HG02623 (cell line): ENCODE results near the gene IMPG1.

Source experiments
- ATAC-seq: cut with Tn5 transposase; IDR thresholded peaks from one replicate; pipeline ENCODE4 v1.9.1; 2021; ENCODE audit warnings: moderate library complexity; ENCODE audit not compliant: unreplicated experiment

Gene IMPG1, protein sequence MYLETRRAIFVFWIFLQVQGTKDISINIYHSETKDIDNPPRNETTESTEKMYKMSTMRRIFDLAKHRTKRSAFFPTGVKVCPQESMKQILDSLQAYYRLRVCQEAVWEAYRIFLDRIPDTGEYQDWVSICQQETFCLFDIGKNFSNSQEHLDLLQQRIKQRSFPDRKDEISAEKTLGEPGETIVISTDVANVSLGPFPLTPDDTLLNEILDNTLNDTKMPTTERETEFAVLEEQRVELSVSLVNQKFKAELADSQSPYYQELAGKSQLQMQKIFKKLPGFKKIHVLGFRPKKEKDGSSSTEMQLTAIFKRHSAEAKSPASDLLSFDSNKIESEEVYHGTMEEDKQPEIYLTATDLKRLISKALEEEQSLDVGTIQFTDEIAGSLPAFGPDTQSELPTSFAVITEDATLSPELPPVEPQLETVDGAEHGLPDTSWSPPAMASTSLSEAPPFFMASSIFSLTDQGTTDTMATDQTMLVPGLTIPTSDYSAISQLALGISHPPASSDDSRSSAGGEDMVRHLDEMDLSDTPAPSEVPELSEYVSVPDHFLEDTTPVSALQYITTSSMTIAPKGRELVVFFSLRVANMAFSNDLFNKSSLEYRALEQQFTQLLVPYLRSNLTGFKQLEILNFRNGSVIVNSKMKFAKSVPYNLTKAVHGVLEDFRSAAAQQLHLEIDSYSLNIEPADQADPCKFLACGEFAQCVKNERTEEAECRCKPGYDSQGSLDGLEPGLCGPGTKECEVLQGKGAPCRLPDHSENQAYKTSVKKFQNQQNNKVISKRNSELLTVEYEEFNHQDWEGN

GRCh38 chr6:76072562-76072961, at the start of gene IMPG1:
Gene IMPG1, minus strand, starts transcription at chr6:76072662. Its CDS starts 174 bp downstream, at chr6:76072488.
- ATAC-seq = no peak

DNA sequence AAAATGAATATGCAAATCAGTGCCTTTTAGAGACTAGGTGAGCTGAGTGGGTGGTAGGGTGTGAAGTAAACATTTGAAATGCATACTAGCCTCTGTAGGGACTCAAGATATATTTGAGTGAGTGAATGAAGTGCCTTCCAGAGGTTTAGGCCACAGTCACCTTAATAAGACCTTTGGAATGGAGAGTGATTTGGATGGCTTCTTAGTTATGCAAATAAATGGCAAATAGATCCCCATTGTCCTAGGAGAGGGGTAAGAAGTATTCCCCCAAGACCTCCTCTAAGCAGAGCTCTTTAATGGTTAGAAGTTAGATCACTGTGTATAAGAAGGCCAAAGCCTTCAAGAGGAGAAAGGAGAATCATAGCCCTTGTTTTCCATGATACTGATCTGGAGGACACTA, 47.8 kb upstream of the IMPG1 start:
- no peak for ATAC-seq

- no peak for ATAC-seq
Observed at GRCh38 chr6:76073281-76073680, 819 bp upstream of the IMPG1 start.

- ATAC-seq = no peak
Observed at GRCh38 chr6:76057469-76057868, 15.0 kb downstream of the IMPG1 start.

DNA sequence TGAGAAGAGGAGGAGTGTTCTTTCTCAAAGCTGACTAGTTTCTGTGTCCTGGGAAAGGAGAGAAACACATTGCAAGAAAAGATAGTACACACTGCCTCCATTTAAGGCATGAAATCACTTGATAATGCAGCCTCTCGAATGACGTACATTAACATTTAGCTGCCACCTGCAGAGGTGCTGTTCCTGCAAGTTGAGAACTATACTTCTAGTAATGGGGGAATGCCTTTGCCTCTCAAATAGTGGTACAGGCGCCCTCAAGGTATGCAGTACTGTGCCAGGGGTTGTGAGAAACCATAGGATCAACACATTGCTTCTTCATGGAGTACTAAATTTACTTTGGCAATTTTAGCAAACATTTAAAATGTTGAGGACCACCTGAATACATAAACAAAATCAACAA, 20.1 kb downstream of the IMPG1 start:
- no peak for ATAC-seq

DNA sequence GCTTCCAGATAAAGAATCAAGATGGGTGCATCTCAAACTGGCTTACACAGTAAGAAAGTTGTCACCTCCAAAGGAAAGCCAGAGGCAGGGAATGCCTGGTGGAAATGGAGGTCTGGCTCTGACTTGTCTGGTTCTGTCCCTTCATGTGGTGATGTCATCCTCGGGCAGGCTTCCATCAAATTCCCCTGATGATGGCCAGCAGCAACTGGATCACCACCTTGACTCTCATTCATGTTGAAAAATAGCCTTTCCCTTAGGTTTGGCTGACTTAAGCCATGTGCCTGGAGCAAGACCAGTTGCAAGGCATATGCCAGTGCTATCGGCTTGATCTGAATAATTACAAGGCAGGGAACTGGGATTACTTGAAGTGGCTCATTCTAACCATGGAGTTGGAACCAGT, 28.8 kb downstream of the IMPG1 start:
- ATAC-seq = no peak

DNA sequence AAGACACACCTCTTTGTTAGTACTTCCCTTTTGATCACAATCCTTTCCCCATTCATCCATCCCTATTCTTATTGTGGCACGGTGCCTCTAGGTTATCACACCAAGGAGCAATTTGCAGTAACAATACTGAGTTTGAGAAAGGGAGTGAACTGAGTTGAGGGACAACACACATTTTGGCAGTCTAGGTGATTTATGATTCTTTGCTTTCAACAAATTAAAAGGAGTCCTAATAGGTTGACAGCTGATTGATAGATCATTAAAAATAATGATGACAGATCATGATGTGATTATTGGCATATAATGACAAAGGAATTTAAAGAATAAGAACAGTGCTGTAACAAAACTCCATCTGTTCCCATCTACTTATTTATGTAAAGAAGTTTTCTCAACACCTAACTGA, 36.7 kb downstream of the IMPG1 start:
- ATAC-seq = no peak

- ATAC-seq = no peak
Observed at GRCh38 chr6:76026101-76026500, 46.4 kb downstream of the IMPG1 start.

DNA sequence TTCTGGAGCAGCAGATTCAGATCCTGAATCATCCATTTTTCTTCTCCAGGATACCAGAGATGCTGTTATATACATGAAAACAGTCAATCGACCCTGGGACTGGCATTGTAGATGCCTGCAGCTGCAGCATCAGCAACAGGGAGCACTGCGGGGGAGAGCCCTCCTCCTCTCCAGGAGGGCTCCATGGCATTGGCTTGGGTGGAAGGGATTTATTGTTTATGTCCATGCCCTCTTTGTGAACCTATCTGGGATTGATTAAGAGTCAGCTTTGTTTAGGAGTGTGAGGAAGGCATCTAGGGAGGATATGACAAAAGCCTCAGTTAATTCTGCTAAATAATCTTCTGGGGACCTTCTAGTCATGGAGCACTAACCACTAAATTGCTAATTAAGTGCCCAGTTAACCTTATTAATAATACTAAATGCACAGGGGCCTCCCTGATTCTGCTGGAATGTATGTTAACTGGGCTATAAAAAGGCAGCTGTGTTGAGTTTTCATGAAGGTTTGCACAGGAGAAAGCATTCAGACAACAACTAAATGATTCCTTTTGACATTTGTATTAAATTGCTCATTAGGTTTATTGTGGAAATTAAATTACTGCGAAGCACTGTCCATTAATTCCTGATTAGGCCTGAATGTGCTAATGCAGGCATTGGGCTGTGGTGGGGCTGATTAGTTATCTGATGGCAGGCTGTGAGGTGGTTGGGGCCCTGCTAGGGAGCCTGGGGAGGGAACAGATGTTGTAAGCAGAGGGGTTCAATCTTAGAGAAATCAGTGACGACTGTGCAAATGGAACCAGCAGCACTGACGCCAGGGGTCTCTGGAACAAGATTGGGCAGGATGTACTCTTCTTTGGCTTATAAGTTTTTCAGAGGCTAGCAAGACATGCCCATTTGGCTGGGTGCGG, 57.6 kb downstream of the IMPG1 start:
- ATAC-seq = no peak

GRCh38 chr6:76004202-76004601, 68.3 kb downstream of the IMPG1 start:
- ATAC-seq = no peak

DNA sequence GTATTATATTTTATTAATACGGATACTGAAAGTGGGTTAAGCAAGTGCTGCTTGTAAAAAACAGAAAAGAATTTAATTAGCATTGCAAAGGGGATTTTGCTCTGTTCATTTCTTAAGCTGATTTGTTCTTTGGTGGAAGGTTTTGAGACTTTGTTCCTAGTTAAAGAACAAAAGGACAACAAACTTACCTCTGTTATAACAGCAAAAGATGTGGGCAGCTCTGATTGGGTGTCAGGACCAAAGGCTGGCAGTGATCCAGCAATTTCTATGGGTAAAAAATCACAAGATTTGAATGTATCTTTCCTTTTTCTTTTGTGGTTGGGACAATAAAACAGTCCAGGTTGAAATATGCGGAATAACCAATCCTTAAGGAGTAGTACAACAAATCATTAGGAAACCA, 68.8 kb downstream of the IMPG1 start:
- ATAC-seq = no peak

DNA sequence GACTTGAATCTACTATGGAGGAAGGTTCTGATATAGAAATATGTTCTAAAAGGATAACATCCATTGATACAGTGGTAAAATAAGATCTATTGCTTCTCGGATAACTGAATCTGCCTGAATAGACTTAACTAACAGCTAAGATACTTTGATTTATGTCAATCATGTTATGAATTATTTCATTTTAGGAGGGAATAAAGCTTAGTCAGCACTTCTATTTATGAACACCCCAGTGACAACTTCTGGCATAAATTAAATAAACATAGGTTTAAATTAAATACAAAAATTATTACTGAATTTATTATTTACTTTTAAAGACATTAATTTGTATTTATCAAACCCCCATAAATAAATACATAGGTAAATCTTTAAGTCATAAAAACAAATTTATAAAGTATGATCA, 69.3 kb downstream of the IMPG1 start:
- ATAC-seq = no peak

- no peak for ATAC-seq
Observed at GRCh38 chr6:76000629-76001028, 71.8 kb downstream of the IMPG1 start.

GRCh38 chr6:75997696-75998095, 74.8 kb downstream of the IMPG1 start:
- no peak for ATAC-seq

DNA sequence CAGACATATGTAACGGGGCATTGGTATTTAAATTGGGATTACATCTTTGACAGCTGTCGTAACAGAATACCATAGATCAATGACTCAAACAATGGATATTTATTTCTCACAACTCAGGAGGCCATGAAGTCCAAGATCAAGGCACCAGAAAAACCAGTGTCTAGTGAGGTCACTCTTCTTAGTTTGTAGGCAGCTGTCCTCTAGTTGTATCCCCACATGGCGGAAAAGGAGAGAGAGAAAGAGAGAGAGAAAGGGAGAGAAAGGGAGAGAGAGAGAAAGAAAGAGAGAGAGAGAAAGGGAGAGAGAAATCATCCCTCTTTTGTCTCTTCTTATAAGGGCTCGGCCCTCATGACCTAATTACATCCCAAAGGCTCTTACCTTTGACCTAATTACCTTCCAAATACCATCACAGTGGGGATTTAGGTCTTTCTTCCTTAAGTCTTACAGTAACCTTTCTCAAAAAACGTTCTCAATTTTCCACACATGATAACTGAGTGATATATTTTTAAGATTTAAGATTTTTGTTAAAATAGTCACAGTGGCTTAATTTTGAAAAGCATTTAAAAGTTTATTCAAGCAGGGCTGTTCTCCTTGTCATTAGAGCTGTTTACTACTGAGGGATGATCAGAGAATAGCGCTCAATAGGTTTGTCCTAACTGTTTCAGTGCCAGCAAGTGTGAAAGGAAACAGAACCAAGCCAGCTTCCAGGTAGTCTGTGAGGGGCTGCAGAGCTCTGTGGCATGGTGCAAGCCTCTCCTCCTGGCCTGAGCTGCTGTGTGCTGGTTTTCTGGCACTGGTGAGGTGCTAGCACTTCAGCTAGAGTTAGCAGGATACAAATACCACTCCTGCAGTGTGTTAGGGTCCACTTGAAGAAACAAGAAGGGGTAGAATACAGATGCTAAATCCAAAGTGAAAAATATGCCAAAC, 79.0 kb downstream of the IMPG1 start:
- no peak for ATAC-seq

GRCh38 chr6:75991941-75992340, 80.5 kb downstream of the IMPG1 start:
- ATAC-seq = no peak

GRCh38 chr6:75986935-75987334, 85.5 kb downstream of the IMPG1 start:
- ATAC-seq = no peak

DNA sequence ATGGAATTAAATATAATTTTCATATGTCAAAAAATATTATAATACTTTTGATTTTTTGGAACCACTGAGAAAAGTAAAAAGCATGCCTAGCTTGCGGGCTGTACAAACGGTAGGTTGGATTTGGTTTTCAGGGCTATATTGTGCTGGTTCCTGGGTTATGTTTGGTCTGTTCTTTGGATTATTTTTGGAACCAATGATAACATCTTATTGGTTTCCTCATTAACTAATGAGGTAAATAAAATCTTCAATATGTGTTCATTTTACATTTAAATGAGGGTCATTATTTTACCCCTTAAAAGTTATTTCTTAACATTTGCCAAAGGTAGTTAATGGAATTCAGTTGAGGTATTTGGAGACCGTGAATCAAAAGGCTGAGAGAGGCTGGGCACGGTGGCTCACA, 96.6 kb downstream of the IMPG1 start:
- no peak for ATAC-seq

GRCh38 chr6:75970093-75970492, 102.4 kb downstream of the IMPG1 start:
- ATAC-seq = no peak

DNA sequence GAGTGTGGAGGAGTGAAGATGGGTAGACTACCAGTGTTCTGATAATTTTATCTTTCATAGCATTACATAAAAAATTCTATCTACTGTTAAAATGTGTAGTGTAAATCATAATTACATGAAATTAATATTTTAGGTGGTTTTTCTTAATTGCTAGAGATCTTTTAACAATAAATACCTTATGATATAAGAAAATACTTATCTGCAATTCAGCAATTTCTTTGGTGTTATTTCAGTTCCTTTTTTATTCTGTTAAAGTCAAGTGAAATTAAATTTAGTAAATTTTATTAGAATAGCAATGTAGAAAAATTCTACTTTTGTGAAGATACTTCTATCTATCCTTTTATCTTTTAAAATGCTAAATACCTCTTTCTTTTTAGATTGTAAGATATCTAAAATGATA, 104.3 kb downstream of the IMPG1 start:
- no peak for ATAC-seq
